WTC11 (cell line): ENCODE measurements around the gene GFRA1. TPM values are rescaled to one million over a fixed set of nuclear protein-coding genes. Genes with fewer than 3 reads are reported as not detected.
"Not testable (repeated sequence)": the region's sequence is repeated elsewhere in the genome, so short reads cannot be mapped to it uniquely, and the experiment has no call there.

Experiments
- ATAC-seq: fragments of 200-7000 bp; cut with Tn5 transposase; 2 replicates; pipeline ENCODE4 v1.10.0; 2021; ENCODE audit warnings: mild to moderate bottlenecking, moderate library complexity
- CTCF ChIA-PET: fragments of 300-600 bp; sonication (Branson Sonifier 250); formaldehyde crosslinking; loops from one replicate; lab custom pipeline; 2021; ENCODE audit warnings: antibody characterized with exemption; lab: Charles Lee
- POLR2A ChIA-PET: fragments of 350-600 bp; sonication (Branson Sonifier 250); formaldehyde crosslinking; loops from one replicate; lab custom pipeline; 2021; ENCODE audit warnings: antibody characterized with exemption; lab: Charles Lee
- DNase-seq: peaks from one replicate; pipeline ENCODE4 v3.0.0; 2021; ENCODE audit warnings: low spot score
- H3K27ac Mint-ChIP-seq: 2 replicates; pipeline ENCODE4 v1.8.0; 2021; ENCODE audit warnings: mixed read lengths
- H3K27me3 Mint-ChIP-seq: 2 replicates; pipeline ENCODE4 v1.8.0; 2021; ENCODE audit warnings: low read depth, mild to moderate bottlenecking, moderate library complexity, mixed read lengths
- H3K36me3 Mint-ChIP-seq: 2 replicates; pipeline ENCODE4 v1.8.0; 2021; ENCODE audit warnings: mixed read lengths
- H3K4me1 Mint-ChIP-seq: 2 replicates; pipeline ENCODE4 v1.8.0; 2022; ENCODE audit warnings: mixed read lengths
- H3K4me3 Mint-ChIP-seq: 2 replicates; pipeline ENCODE4 v1.8.0; 2021; ENCODE audit warnings: mild to moderate bottlenecking, moderate library complexity, mixed read lengths
- H3K9me3 Mint-ChIP-seq: 2 replicates; pipeline ENCODE4 v1.8.0; 2021; ENCODE audit warnings: mixed read lengths
- ATF1 ChIP-seq: sonication (generic); formaldehyde crosslinking; IDR thresholded peaks from 2 replicates; pipeline ENCODE4 v1.8.1; 2023; ENCODE audit warnings: mild to moderate bottlenecking, moderate library complexity, missing genetic modification reagents
- ESRRA ChIP-seq: sonication (generic); formaldehyde crosslinking; IDR thresholded peaks from 2 replicates; pipeline ENCODE4 v1.8.1; 2022; ENCODE audit warnings: mild to moderate bottlenecking, missing genetic modification reagents, borderline replicate concordance
- MXD4 ChIP-seq: fragments of 250-450 bp; sonication (Bioruptor Pico); IDR thresholded peaks from 2 replicates; pipeline ENCODE4 v1.8.0; 2021; ENCODE audit warnings: mild to moderate bottlenecking, moderate library complexity, borderline replicate concordance
- NFATC4 ChIP-seq: fragments of 250-450 bp; sonication (Bioruptor Pico); IDR thresholded peaks from 2 replicates; pipeline ENCODE4 v1.9.0; 2021; ENCODE audit warnings: mild to moderate bottlenecking
- OVOL2 ChIP-seq: fragments of 250-450 bp; sonication (Bioruptor Pico); IDR thresholded peaks from 2 replicates; pipeline ENCODE4 v1.9.0; 2021; ENCODE audit warnings: mild to moderate bottlenecking, borderline replicate concordance
- RORB ChIP-seq: fragments of 250-450 bp; sonication (Bioruptor Pico); IDR thresholded peaks from 2 replicates; pipeline ENCODE4 v1.9.0; 2021; ENCODE audit warnings: mild to moderate bottlenecking
- TP53 ChIP-seq: sonication (generic); formaldehyde crosslinking; IDR thresholded peaks from 2 replicates; pipeline ENCODE4 v1.8.1; 2023; ENCODE audit warnings: mild to moderate bottlenecking, missing genetic modification reagents
- ZNF232 ChIP-seq: sonication (generic); formaldehyde crosslinking; IDR thresholded peaks from 2 replicates; pipeline ENCODE4 v1.8.0; 2022; ENCODE audit warnings: mild to moderate bottlenecking, missing genetic modification reagents
- ZNF263 ChIP-seq: sonication (generic); formaldehyde crosslinking; IDR thresholded peaks from 2 replicates; pipeline ENCODE4 v1.8.1; 2022; ENCODE audit warnings: low read depth, mild to moderate bottlenecking, moderate library complexity, missing genetic modification reagents
- ZNF423 ChIP-seq: fragments of 250-450 bp; sonication (Bioruptor Pico); IDR thresholded peaks from 2 replicates; pipeline ENCODE4 v2.1.2; 2022; ENCODE audit warnings: mild to moderate bottlenecking, moderate library complexity
- ZNF532 ChIP-seq: fragments of 250-450 bp; sonication (Bioruptor Pico); IDR thresholded peaks from 2 replicates; pipeline ENCODE4 v1.9.0; 2021; ENCODE audit warnings: mild to moderate bottlenecking, borderline replicate concordance
- total RNA-seq: library from RNA; stranded (reverse); gene quantifications from 3 replicates; pipeline ENCODE4 v1.2.3, GENCODE V29; 2021
- TF ChIP-seq, protein P1 (sequence below): fragments of 250-450 bp; sonication (Bioruptor Pico); IDR thresholded peaks from 2 replicates; pipeline ENCODE4 v1.9.0; 2021; ENCODE audit warnings: mild to moderate bottlenecking
- TF ChIP-seq, protein P2 (sequence below): fragments of 250-450 bp; sonication (Bioruptor Pico); conservative IDR thresholded peaks from 2 replicates; pipeline ENCODE4 v1.9.0; 2021; ENCODE audit warnings: mild to moderate bottlenecking

GFRA1 gene
- total RNA-seq, 1 experiment from 2014 or later, result 4.4 TPM

DNA sequence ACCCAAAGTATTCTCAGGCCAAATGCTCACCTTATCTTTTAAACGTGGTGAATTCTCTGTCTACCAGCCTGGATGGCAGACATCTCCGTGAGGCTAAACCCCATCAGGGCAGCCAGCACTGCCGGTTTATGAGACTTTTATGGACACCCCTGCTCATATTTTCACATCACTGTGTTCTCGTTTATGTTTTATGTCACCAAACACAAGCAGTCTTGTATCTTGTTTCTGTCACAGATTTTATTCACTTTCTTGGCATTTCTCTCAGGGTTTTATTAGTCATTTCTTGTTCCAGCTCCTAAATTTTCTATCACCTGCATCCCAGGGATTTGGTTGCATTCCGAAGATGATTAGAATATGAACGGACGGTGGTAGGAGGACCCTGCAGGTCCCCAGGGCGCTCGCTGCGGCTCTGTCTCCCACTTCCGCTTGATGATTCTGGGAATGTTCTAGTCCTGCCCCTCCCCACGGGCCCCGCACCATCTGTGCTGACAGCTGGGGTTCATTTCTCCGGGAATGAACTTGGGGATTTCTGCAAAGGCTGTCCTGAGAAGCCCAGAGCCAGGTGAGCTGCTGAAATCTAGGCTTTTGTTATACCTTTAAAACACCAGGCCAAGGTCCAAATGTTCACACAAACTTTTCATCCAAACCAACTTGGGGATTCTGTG, 217.6 kb downstream of the GFRA1 start (continued):
- TF ChIP-seq, protein P1, sequence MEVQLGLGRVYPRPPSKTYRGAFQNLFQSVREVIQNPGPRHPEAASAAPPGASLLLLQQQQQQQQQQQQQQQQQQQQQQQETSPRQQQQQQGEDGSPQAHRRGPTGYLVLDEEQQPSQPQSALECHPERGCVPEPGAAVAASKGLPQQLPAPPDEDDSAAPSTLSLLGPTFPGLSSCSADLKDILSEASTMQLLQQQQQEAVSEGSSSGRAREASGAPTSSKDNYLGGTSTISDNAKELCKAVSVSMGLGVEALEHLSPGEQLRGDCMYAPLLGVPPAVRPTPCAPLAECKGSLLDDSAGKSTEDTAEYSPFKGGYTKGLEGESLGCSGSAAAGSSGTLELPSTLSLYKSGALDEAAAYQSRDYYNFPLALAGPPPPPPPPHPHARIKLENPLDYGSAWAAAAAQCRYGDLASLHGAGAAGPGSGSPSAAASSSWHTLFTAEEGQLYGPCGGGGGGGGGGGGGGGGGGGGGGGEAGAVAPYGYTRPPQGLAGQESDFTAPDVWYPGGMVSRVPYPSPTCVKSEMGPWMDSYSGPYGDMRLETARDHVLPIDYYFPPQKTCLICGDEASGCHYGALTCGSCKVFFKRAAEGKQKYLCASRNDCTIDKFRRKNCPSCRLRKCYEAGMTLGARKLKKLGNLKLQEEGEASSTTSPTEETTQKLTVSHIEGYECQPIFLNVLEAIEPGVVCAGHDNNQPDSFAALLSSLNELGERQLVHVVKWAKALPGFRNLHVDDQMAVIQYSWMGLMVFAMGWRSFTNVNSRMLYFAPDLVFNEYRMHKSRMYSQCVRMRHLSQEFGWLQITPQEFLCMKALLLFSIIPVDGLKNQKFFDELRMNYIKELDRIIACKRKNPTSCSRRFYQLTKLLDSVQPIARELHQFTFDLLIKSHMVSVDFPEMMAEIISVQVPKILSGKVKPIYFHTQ (CRISPR knock-in tag), result no peak
- TF ChIP-seq ZNF532 (no peak), OVOL2 (CRISPR knock-in tag) (no peak), ZNF423 (CRISPR knock-in tag) (no peak)

- no peak for TF ChIP-seq TP53
- TF ChIP-seq ZNF263 (CRISPR knock-in tag), result no peak
- no peak for TF ChIP-seq ESRRA
- TF ChIP-seq MXD4 (CRISPR knock-in tag), result no peak
- TF ChIP-seq ATF1 (CRISPR knock-in tag), result no peak
- no peak for TF ChIP-seq ZNF232 (CRISPR knock-in tag)
- TF ChIP-seq NFATC4 (CRISPR knock-in tag), result no peak
- no peak for TF ChIP-seq RORB (CRISPR knock-in tag)
- TF ChIP-seq, protein P2, sequence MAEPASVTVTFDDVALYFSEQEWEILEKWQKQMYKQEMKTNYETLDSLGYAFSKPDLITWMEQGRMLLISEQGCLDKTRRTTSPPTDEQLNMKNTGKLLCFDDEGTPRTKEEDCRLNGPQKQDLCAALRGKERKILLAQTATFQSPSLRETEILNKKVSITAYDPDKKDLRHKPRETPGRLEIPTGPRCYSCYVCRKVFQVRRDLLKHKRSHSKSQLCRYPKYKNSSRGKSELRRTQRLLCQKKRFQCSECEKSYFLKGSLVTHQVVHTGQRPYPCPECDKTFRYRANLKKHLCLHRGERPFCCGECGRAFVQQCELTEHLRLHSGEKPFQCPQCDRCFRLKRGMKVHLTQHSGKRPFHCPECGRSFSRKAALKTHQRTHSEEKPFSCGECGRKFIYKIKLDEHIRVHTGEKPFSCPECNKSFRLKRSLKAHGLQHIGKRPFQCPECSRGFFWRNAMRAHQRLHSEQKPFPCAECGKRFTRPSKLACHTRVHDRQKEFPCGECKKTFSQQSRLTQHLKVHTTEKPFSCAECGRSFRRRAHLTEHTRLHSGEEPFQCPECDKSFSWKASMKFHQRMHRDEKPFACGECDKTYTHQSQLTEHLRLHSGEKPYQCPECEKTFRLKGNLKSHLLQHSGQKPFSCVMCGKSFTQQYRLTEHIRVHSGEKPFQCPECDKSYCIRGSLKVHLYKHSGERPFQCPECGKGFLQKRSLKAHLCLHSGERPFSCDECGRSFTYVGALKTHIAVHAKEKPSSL (CRISPR knock-in tag), result no peak
- no peaks in the 10 kb centered on the region; the same call in 1 of the 2 replicates for H3K27me3 Mint-ChIP-seq
- no peak for DNase-seq
- H3K27ac Mint-ChIP-seq, result no peak overlapping the region
- ATAC-seq, result peak; percentile 60
- H3K9me3 Mint-ChIP-seq, result peaks cover 7% of the 10 kb centered on the region
- no peak overlapping the region for H3K4me3 Mint-ChIP-seq
- peaks cover 14% of the 10 kb centered on the region for H3K4me1 Mint-ChIP-seq
- ChIA-PET CTCF (interaction anchor here (1.1 kb wide), 1 partner anchor 67 kb away, joined by 3 read pairs; no protein-coding TSS in a partner anchor), POLR2A (no interaction called here)
- no peaks in the 10 kb centered on the region for H3K36me3 Mint-ChIP-seq
These were observed 219.1 kb downstream of the GFRA1 start for GRCh38 chr10:116053910-116054309.

GRCh38 chr10:116053009-116053730, 219.8 kb downstream of the GFRA1 start:
- H3K27me3 Mint-ChIP-seq, H3K4me3 Mint-ChIP-seq, H3K9me3 Mint-ChIP-seq, ATAC-seq, DNase-seq, H3K36me3 Mint-ChIP-seq, POLR2A ChIA-PET, H3K27ac Mint-ChIP-seq, CTCF ChIA-PET: not testable (repeated sequence)
- peaks cover 14% of the 10 kb centered on the region for H3K4me1 Mint-ChIP-seq

DNA sequence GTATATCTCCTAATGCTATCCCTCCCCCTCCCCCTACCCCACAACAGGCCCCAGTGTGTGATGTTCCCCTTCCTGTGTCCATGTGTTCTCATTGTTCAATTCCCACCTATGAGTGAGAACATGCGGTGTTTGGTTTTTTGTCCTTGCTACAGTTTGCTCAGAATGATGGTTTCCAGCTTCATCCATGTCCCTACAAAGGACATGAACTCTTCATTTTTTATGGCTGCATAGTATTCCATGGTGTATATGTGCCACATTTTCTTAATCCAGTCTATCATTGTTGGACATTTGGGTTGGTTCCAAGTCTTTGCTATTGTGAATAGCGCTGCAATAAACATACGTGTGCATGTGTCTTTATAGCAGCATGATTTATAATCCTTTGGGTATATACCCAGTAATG, 220.5 kb downstream of the GFRA1 start:
- POLR2A ChIA-PET, H3K27me3 Mint-ChIP-seq, H3K27ac Mint-ChIP-seq, H3K4me3 Mint-ChIP-seq, ATAC-seq, DNase-seq, H3K36me3 Mint-ChIP-seq, H3K9me3 Mint-ChIP-seq: not testable (repeated sequence)
- CTCF ChIA-PET, result interaction anchor here (1.0 kb wide), 1 partner anchor 69 kb away, joined by 3 read pairs; no protein-coding TSS in a partner anchor
- peaks cover 14% of the 10 kb centered on the region for H3K4me1 Mint-ChIP-seq
